ENCODE measurements around the gene KIAA1586.
"Not testable (repeated sequence)": the region's sequence is repeated elsewhere in the genome, so short reads cannot be mapped to it uniquely, and the experiment has no call there.

The KIAA1586 gene

GRCh38 chr6:57029213-57029612 is 17.3 kb upstream of the KIAA1586 start:
- no peak for TF ChIP-seq CTCF (IDR thresholded peaks at IDR 0.05; ENCODE audit: low read depth, low read length)

GRCh38 chr6:57033228-57033627 is 13.3 kb upstream of the KIAA1586 start:
- H3K4me3 ChIP-seq (ENCODE audit: low read depth, low read length): no peak overlapping the region

More at GRCh38 chr6:57029213-57029612, 17.3 kb upstream of the KIAA1586 start:
- H3K4me3 ChIP-seq (ENCODE audit: low read depth, low read length): no peak overlapping the region

GRCh38 chr6:57035549-57035948 is 10.9 kb upstream of the KIAA1586 start:
- TF ChIP-seq CTCF (IDR thresholded peaks at IDR 0.05; ENCODE audit: low read depth, low read length): no peak
- H3K4me3 ChIP-seq (ENCODE audit: low read depth, low read length): no peak overlapping the region

More at GRCh38 chr6:57033228-57033627, 13.3 kb upstream of the KIAA1586 start:
- no peak for TF ChIP-seq CTCF (IDR thresholded peaks at IDR 0.05; ENCODE audit: low read depth, low read length)

GRCh38 chr6:57038906-57039305 is 7.6 kb upstream of the KIAA1586 start:
- no peak for TF ChIP-seq CTCF (IDR thresholded peaks at IDR 0.05; ENCODE audit: low read depth, low read length)

GRCh38 chr6:57040011-57040410 is 6.5 kb upstream of the KIAA1586 start:
- peak; percentile 16; the same call in 1 of the 2 replicates for TF ChIP-seq CTCF (IDR thresholded peaks at IDR 0.05; ENCODE audit: low read depth, low read length)
- H3K4me3 ChIP-seq (ENCODE audit: low read depth, low read length): no peak overlapping the region

More at GRCh38 chr6:57038906-57039305, 7.6 kb upstream of the KIAA1586 start:
- no peak overlapping the region for H3K4me3 ChIP-seq (ENCODE audit: low read depth, low read length)

GRCh38 chr6:57044061-57044460 is 2.4 kb upstream of the KIAA1586 start:
- H3K4me3 ChIP-seq (ENCODE audit: low read depth, low read length): not testable (repeated sequence)

GRCh38 chr6:57044568-57044967 is 1.9 kb upstream of the KIAA1586 start:
- no peak for TF ChIP-seq CTCF (IDR thresholded peaks at IDR 0.05; ENCODE audit: low read depth, low read length)
- H3K4me3 ChIP-seq (ENCODE audit: low read depth, low read length): no peak overlapping the region

- not testable (repeated sequence) for H3K4me3 ChIP-seq (ENCODE audit: low read depth, low read length)
Measured at GRCh38 chr6:57047257-57047585, 728 bp downstream of the KIAA1586 start.

- peak overlapping the region; percentile 28 for H3K4me3 ChIP-seq (ENCODE audit: low read depth, low read length)
Measured at GRCh38 chr6:57047859-57048258, 1.4 kb downstream of the KIAA1586 start.

Data from WI38 (cell line).